Measurements from ENCODE around the gene PFKFB1. TPM values are rescaled to one million over a fixed set of nuclear protein-coding genes. Genes with fewer than 3 reads are reported as not detected.

The PFKFB1 gene
- total and polyA plus RNA-seq, 3 experiments from 2014 or later: 0.53 to 0.69 TPM; not detected in 1

DNA sequence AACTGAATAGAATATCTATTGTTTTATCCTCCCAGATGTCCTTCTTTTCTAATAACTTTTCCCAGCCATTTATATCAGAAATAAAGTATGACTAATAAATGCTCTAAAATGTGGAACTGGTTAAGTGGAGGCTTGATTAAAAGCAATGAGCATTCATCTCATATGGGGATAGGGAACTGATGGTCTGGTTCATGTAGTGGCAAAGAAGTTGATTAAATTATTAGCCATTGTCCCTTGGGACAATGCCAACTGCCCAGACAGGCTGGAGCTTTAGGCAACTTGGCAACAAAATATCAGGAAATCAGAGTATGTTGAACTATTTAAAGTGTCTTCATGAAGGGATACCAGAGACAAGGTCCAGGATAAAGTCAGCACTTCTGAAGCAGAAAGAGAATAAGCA lies 49.2 kb downstream of the PFKFB1 start:
- no peak for DNase-seq
- Mint-ChIP-seq H3K4me3 (no peak overlapping the region), H3K36me3 (no peaks in the 10 kb centered on the region), H3K4me1 (no peaks in the 10 kb centered on the region), H3K9me3 (peaks cover 0 to 2% (median 0%) of the 10 kb centered on the region in 5 donors), H3K27me3 (no peaks in the 10 kb centered on the region), H3K27ac (peak overlapping the region in 1 of 8 donors; percentile 7)
- POLR2A ChIA-PET: no interaction called here
- CTCF ChIA-PET: no interaction called here
- Histone ChIP-seq H3K27me3 (ENCODE audit: insufficient read depth, low read length, poor library complexity, severe bottlenecking) (no peaks in the 10 kb centered on the region), H3K4me1 (ENCODE audit: insufficient read depth, low read length) (no peaks in the 10 kb centered on the region), H3K4me3 (ENCODE audit: low read length) (no peak overlapping the region), H3K27ac (ENCODE audit: low read depth, low read length) (no peak overlapping the region), H3K9me3 (ENCODE audit: low read length) (no peaks in the 10 kb centered on the region), H3K36me3 (ENCODE audit: insufficient read depth, low read length) (no peaks in the 10 kb centered on the region)

DNA sequence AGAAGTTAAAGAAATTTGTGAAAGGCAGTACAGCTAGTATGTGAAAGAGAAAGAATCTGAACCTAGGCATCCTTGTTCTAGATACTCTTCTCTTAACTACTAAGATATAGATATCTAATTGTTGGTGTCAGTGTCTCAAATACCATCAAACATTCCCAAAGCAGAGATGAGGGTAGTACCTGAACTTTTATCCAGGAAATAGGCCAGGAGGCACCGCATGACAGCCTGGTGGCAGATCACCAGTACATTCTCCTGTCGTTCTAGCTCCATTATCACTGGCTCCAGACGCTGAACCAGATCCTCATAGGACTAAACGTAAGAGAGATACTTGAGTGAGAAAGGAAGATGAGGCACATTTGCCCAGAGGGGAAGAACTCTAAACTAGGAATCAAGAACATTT lies 56.6 kb downstream of the PFKFB1 start:
- Mint-ChIP-seq H3K27ac (no peak overlapping the region), H3K4me1 (no peaks in the 10 kb centered on the region), H3K4me3 (no peak overlapping the region), H3K9me3 (peaks cover 0 to 2% (median 0%) of the 10 kb centered on the region in 5 donors), H3K36me3 (no peaks in the 10 kb centered on the region), H3K27me3 (peaks cover 0 to 4% of the 10 kb centered on the region in 2 donors)
- ChIA-PET POLR2A (no interaction called here), CTCF (no interaction called here)
- Histone ChIP-seq H3K27ac (ENCODE audit: low read depth, low read length) (no peak overlapping the region), H3K4me3 (ENCODE audit: low read length) (no peak overlapping the region), H3K36me3 (ENCODE audit: insufficient read depth, low read length) (no peaks in the 10 kb centered on the region), H3K4me1 (ENCODE audit: insufficient read depth, low read length) (no peaks in the 10 kb centered on the region), H3K9me3 (ENCODE audit: low read length) (no peaks in the 10 kb centered on the region), H3K27me3 (ENCODE audit: insufficient read depth, low read length, poor library complexity, severe bottlenecking) (no peaks in the 10 kb centered on the region)
- DNase-seq: no peak

- no peak overlapping the region for H3K27ac Mint-ChIP-seq
- ChIA-PET CTCF (no interaction called here), POLR2A (no interaction called here)
- no peaks in the 10 kb centered on the region for H3K36me3 ChIP-seq (ENCODE audit: insufficient read depth, low read length)
- no peak overlapping the region for H3K27ac ChIP-seq (ENCODE audit: low read depth, low read length)
- H3K4me1 ChIP-seq (ENCODE audit: insufficient read depth, low read length): no peaks in the 10 kb centered on the region
- no peaks in the 10 kb centered on the region for H3K27me3 ChIP-seq (ENCODE audit: insufficient read depth, low read length, poor library complexity, severe bottlenecking)
- H3K4me3 ChIP-seq (ENCODE audit: low read length): no peak overlapping the region
- H3K4me1 Mint-ChIP-seq: no peaks in the 10 kb centered on the region
- H3K27me3 Mint-ChIP-seq: peaks cover 0 to 4% of the 10 kb centered on the region in 2 donors
- H3K36me3 Mint-ChIP-seq: no peaks in the 10 kb centered on the region
- no peak for DNase-seq
- H3K4me3 Mint-ChIP-seq: no peak overlapping the region
- peaks cover 0 to 2% (median 0%) of the 10 kb centered on the region in 5 donors for H3K9me3 Mint-ChIP-seq
- H3K9me3 ChIP-seq (ENCODE audit: low read length): no peaks in the 10 kb centered on the region
Observed at GRCh38 chrX:54935306-54935705, 58.7 kb downstream of the PFKFB1 start.

GRCh38 chrX:54934890-54935289 lies 59.1 kb downstream of the PFKFB1 start:
- POLR2A ChIA-PET: no interaction called here
- CTCF ChIA-PET: no interaction called here

DNA sequence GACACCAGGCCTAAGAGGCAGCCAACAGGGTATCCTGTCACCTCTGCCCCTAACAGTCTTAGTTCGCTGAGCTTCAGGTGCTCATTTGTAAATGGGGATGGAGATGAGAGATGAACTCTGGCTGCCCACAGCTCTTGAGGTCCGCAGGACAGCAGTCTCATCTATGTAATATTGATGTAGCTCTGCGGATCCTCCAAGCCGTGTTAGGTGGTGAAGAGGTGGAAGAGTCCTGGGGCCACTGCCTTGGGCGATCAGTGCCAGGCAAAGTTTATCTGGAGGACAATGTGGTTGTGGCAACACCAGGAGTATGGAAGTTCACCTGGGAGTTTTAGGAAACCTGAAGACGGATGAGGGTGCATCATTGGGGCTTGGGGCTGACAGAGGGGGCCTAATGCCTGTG lies 59.9 kb downstream of the PFKFB1 start:
- Mint-ChIP-seq H3K27me3 (peaks cover 0 to 4% of the 10 kb centered on the region in 2 donors), H3K4me1 (no peaks in the 10 kb centered on the region), H3K36me3 (no peaks in the 10 kb centered on the region), H3K27ac (no peak overlapping the region), H3K4me3 (no peak overlapping the region), H3K9me3 (no peaks in the 10 kb centered on the region)
- Histone ChIP-seq H3K27ac (ENCODE audit: low read depth, low read length) (no peak overlapping the region), H3K4me3 (ENCODE audit: low read length) (no peak overlapping the region), H3K27me3 (ENCODE audit: insufficient read depth, low read length, poor library complexity, severe bottlenecking) (no peaks in the 10 kb centered on the region), H3K4me1 (ENCODE audit: insufficient read depth, low read length) (no peaks in the 10 kb centered on the region), H3K36me3 (ENCODE audit: insufficient read depth, low read length) (no peaks in the 10 kb centered on the region), H3K9me3 (ENCODE audit: low read length) (no peaks in the 10 kb centered on the region)
- ChIA-PET POLR2A (no interaction called here), CTCF (no interaction called here)
- no peak for DNase-seq

More at GRCh38 chrX:54934890-54935289, 59.1 kb downstream of the PFKFB1 start:
- Mint-ChIP-seq H3K27ac (no peak overlapping the region), H3K27me3 (peaks cover 0 to 4% of the 10 kb centered on the region in 2 donors), H3K9me3 (no peaks in the 10 kb centered on the region), H3K4me3 (no peak overlapping the region), H3K36me3 (no peaks in the 10 kb centered on the region), H3K4me1 (no peaks in the 10 kb centered on the region)
- Histone ChIP-seq H3K9me3 (ENCODE audit: low read length) (no peaks in the 10 kb centered on the region), H3K27me3 (ENCODE audit: insufficient read depth, low read length, poor library complexity, severe bottlenecking) (no peaks in the 10 kb centered on the region), H3K27ac (ENCODE audit: low read depth, low read length) (no peak overlapping the region), H3K4me3 (ENCODE audit: low read length) (no peak overlapping the region), H3K36me3 (ENCODE audit: insufficient read depth, low read length) (no peaks in the 10 kb centered on the region), H3K4me1 (ENCODE audit: insufficient read depth, low read length) (no peaks in the 10 kb centered on the region)
- no peak for DNase-seq

GRCh38 chrX:54933150-54933826 lies 60.7 kb downstream of the PFKFB1 start:
- H3K4me3 Mint-ChIP-seq: no peak overlapping the region
- Histone ChIP-seq H3K4me1 (ENCODE audit: insufficient read depth, low read length) (no peaks in the 10 kb centered on the region), H3K27me3 (ENCODE audit: insufficient read depth, low read length, poor library complexity, severe bottlenecking) (no peaks in the 10 kb centered on the region), H3K36me3 (ENCODE audit: insufficient read depth, low read length) (no peaks in the 10 kb centered on the region), H3K27ac (ENCODE audit: low read depth, low read length) (no peak overlapping the region), H3K4me3 (ENCODE audit: low read length) (no peak overlapping the region), H3K9me3 (ENCODE audit: low read length) (no peaks in the 10 kb centered on the region)
- no peaks in the 10 kb centered on the region for H3K4me1 Mint-ChIP-seq
- CTCF ChIA-PET: no interaction called here
- no peaks in the 10 kb centered on the region for H3K9me3 Mint-ChIP-seq
- peaks cover 0 to 4% of the 10 kb centered on the region in 2 donors for H3K27me3 Mint-ChIP-seq
- H3K27ac Mint-ChIP-seq: no peak overlapping the region
- no peak for DNase-seq
- no peaks in the 10 kb centered on the region for H3K36me3 Mint-ChIP-seq
- POLR2A ChIA-PET: no interaction called here

- no peaks in the 10 kb centered on the region for H3K36me3 Mint-ChIP-seq
- ChIA-PET CTCF (no interaction called here), POLR2A (no interaction called here)
- H3K9me3 ChIP-seq (ENCODE audit: low read length): no peaks in the 10 kb centered on the region
- H3K4me3 ChIP-seq (ENCODE audit: low read length): no peak overlapping the region
- H3K4me1 Mint-ChIP-seq: no peaks in the 10 kb centered on the region
- no peak for DNase-seq
- no peaks in the 10 kb centered on the region for H3K9me3 Mint-ChIP-seq
- no peak overlapping the region for H3K27ac ChIP-seq (ENCODE audit: low read depth, low read length)
- H3K4me3 Mint-ChIP-seq: no peak overlapping the region
- H3K4me1 ChIP-seq (ENCODE audit: insufficient read depth, low read length): no peaks in the 10 kb centered on the region
- H3K27me3 Mint-ChIP-seq: peaks cover 0 to 6% of the 10 kb centered on the region in 2 donors
- H3K27ac Mint-ChIP-seq: no peak overlapping the region
- no peaks in the 10 kb centered on the region for H3K27me3 ChIP-seq (ENCODE audit: insufficient read depth, low read length, poor library complexity, severe bottlenecking)
- no peaks in the 10 kb centered on the region for H3K36me3 ChIP-seq (ENCODE audit: insufficient read depth, low read length)
Observed at GRCh38 chrX:54931107-54931506, 62.9 kb downstream of the PFKFB1 start.

GRCh38 chrX:54930291-54931049 lies 63.5 kb downstream of the PFKFB1 start:
- H3K27ac Mint-ChIP-seq: no peak overlapping the region
- Histone ChIP-seq H3K27me3 (ENCODE audit: insufficient read depth, low read length, poor library complexity, severe bottlenecking) (no peaks in the 10 kb centered on the region), H3K4me1 (ENCODE audit: insufficient read depth, low read length) (no peaks in the 10 kb centered on the region), H3K36me3 (ENCODE audit: insufficient read depth, low read length) (no peaks in the 10 kb centered on the region), H3K9me3 (ENCODE audit: low read length) (no peaks in the 10 kb centered on the region), H3K27ac (ENCODE audit: low read depth, low read length) (no peak overlapping the region), H3K4me3 (ENCODE audit: low read length) (no peak overlapping the region)
- ChIA-PET POLR2A (no interaction called here), CTCF (no interaction called here)
- H3K4me1 Mint-ChIP-seq: no peaks in the 10 kb centered on the region
- H3K4me3 Mint-ChIP-seq: no peak overlapping the region
- H3K27me3 Mint-ChIP-seq: peaks cover 0 to 9% of the 10 kb centered on the region in 2 donors
- no peaks in the 10 kb centered on the region for H3K9me3 Mint-ChIP-seq
- no peak for DNase-seq
- no peaks in the 10 kb centered on the region for H3K36me3 Mint-ChIP-seq
